Neutrophil (primary cell): ENCODE results near the gene SCAND1.

Experiments
- H3K27ac ChIP-seq: fragments of 200-600 bp; sonication (generic); 2 replicates; pipeline ENCODE4 v1.5.1; 2016; ENCODE audit warnings: mild to moderate bottlenecking, moderate library complexity
- H3K27me3 ChIP-seq: fragments of 200-600 bp; sonication (generic); 2 replicates; pipeline ENCODE4 v1.6.0; 2016; ENCODE audit warnings: mild to moderate bottlenecking
- H3K36me3 ChIP-seq: fragments of 200-600 bp; sonication (generic); 2 replicates; pipeline ENCODE4 v1.5.1; 2017
- H3K4me1 ChIP-seq, 2 experiments: fragments of 200-600 bp in 1 of 2; sonication (generic) in 1 of 2; 1 replicate in 1 of 2; 2 replicates in 1 of 2; pipeline versions ENCODE4 v1.5.1 to v1.6.1; 2013 to 2016; ENCODE audit warnings: low read depth in 1 of 2, low read length in 1 of 2, mild to moderate bottlenecking in 1 of 2, moderate library complexity in 1 of 2; ENCODE audit not compliant: control insufficient read depth in 1 of 2, insufficient read depth in 1 of 2
- H3K4me3 ChIP-seq, 2 experiments: fragments of 200-600 bp in 1 of 2; sonication (generic) in 1 of 2; 1 replicate in 1 of 2; 2 replicates in 1 of 2; pipeline ENCODE4 v1.5.1; 2013 to 2016; ENCODE audit warnings: low read depth in 1 of 2, low read length in 1 of 2, mild to moderate bottlenecking in 1 of 2, moderate library complexity in 1 of 2
- H3K9me3 ChIP-seq: fragments of 200-600 bp; sonication (generic); 2 replicates; pipeline ENCODE4 v1.5.1; 2016
- CTCF ChIP-seq: fragments of 200-600 bp; sonication (generic); IDR thresholded peaks from 2 replicates; pipeline ENCODE4 v1.5.1; 2016; ENCODE audit warnings: antibody characterized with exemption

The SCAND1 gene

GRCh38 chr20:35910254-35910653 is 44.0 kb downstream of the SCAND1 start:
- H3K36me3 ChIP-seq = peaks cover 71% of the 10 kb centered on the region
- no peak overlapping the region for H3K27ac ChIP-seq
- H3K4me3 ChIP-seq = no peak overlapping the region
- no peaks in the 10 kb centered on the region for H3K9me3 ChIP-seq
- TF ChIP-seq CTCF = no peak
- no peaks in the 10 kb centered on the region for H3K27me3 ChIP-seq
- no peaks in the 10 kb centered on the region for H3K4me1 ChIP-seq

- H3K36me3 ChIP-seq = peaks cover 72% of the 10 kb centered on the region
- no peak overlapping the region for H3K27ac ChIP-seq
- H3K27me3 ChIP-seq = no peaks in the 10 kb centered on the region
Measured at GRCh38 chr20:35909796-35910195, 44.5 kb downstream of the SCAND1 start.

GRCh38 chr20:35909176-35909575 is 45.1 kb downstream of the SCAND1 start:
- H3K4me1 ChIP-seq = no peaks in the 10 kb centered on the region
- no peak overlapping the region for H3K27ac ChIP-seq
- no peaks in the 10 kb centered on the region for H3K9me3 ChIP-seq
- H3K27me3 ChIP-seq = no peaks in the 10 kb centered on the region
- TF ChIP-seq CTCF = no peak
- no peak overlapping the region for H3K4me3 ChIP-seq
- peaks cover 67% of the 10 kb centered on the region for H3K36me3 ChIP-seq

More at GRCh38 chr20:35909796-35910195, 44.5 kb downstream of the SCAND1 start:
- Histone ChIP-seq H3K4me1 (no peaks in the 10 kb centered on the region), H3K4me3 (no peak overlapping the region), H3K9me3 (no peaks in the 10 kb centered on the region)
- TF ChIP-seq CTCF = no peak

- no peak for TF ChIP-seq CTCF
- H3K27ac ChIP-seq = no peak overlapping the region
- no peaks in the 10 kb centered on the region for H3K4me1 ChIP-seq
- H3K9me3 ChIP-seq = no peaks in the 10 kb centered on the region
- H3K36me3 ChIP-seq = peaks cover 64% of the 10 kb centered on the region
- H3K27me3 ChIP-seq = no peaks in the 10 kb centered on the region
- H3K4me3 ChIP-seq = no peak overlapping the region
Measured at GRCh38 chr20:35908007-35908406, 46.3 kb downstream of the SCAND1 start.

- Histone ChIP-seq H3K27ac (no peak overlapping the region), H3K36me3 (peaks cover 56% of the 10 kb centered on the region), H3K9me3 (no peaks in the 10 kb centered on the region), H3K27me3 (no peaks in the 10 kb centered on the region), H3K4me3 (no peak overlapping the region), H3K4me1 (no peaks in the 10 kb centered on the region)
- TF ChIP-seq CTCF = no peak
Measured at GRCh38 chr20:35907017-35907701, 47.1 kb downstream of the SCAND1 start.
